Uterus (tissue), 2 donors: ENCODE data around the gene USP17L20.
"Not testable (repeated sequence)": the region's sequence is repeated elsewhere in the genome, so short reads cannot be mapped to it uniquely, and the experiment has no call there.

ENCODE experiments used
- CTCF ChIP-seq, 4 experiments: fragments of 200-600 bp in 2 of 4; fragments of 450-650 bp in 2 of 4; sonication (generic) in 2 of 4; IDR thresholded peaks; one replicate each; pipeline ENCODE4 v1.5.1; 2016 to 2019; ENCODE audit warnings: antibody characterized with exemption in 4 of 4, mild to moderate bottlenecking in 2 of 4, moderate library complexity in 1 of 4
- POLR2A ChIP-seq, 2 donors: fragments of 450-650 bp; IDR thresholded peaks; one replicate each; pipeline ENCODE4 v1.6.1; 2016; ENCODE audit warnings: antibody characterized with exemption in 2 of 2, mild to moderate bottlenecking in 1 of 2, moderate library complexity in 1 of 2

DNA sequence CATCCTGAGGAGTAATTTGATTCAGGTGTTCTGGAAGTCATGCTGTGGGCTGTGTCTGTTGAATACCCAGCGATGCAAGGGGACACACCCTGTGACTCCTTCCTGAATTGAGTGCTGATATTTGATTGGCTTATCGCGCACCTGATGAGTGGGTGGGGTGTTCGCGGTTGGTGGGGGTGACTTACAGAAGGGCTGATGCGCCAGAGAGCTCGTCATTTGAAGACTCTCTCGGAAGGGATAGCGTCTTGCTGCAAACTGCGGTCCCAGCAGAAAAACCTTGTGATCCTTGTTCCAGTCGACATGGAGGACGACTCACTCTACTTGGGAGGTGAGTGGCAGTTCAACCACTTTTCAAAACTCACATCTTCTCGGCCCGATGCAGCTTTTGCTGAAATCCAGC lies 42.8 kb upstream of the USP17L20 start, which contains the start of gene USP17L11:
- not testable (repeated sequence) for TF ChIP-seq POLR2A, CTCF (IDR thresholded peaks at IDR 0.05)
